Uterus (tissue), 2 donors: ENCODE data around the gene AMH.

ENCODE experiments used
- CTCF ChIP-seq, 4 experiments: fragments of 200-600 bp in 2 of 4; fragments of 450-650 bp in 2 of 4; sonication (generic) in 2 of 4; IDR thresholded peaks; one replicate each; pipeline ENCODE4 v1.5.1; 2016 to 2019; ENCODE audit warnings: antibody characterized with exemption in 4 of 4, mild to moderate bottlenecking in 2 of 4, moderate library complexity in 1 of 4
- POLR2A ChIP-seq, 2 donors: fragments of 450-650 bp; IDR thresholded peaks; one replicate each; pipeline ENCODE4 v1.6.1; 2016; ENCODE audit warnings: antibody characterized with exemption in 2 of 2, mild to moderate bottlenecking in 1 of 2, moderate library complexity in 1 of 2

GRCh38 chr19:2289714-2290435, 40.8 kb downstream of the AMH start:
- no peak for TF ChIP-seq CTCF (IDR thresholded peaks at IDR 0.05)
- TF ChIP-seq POLR2A (IDR thresholded peaks at IDR 0.05) = no peak
